SIG-M5 treated with dmso at 0.1 percent for 504 hours (cell line): Measurements from ENCODE around the gene MAGEA8.
"Not testable (repeated sequence)": the region's sequence is repeated elsewhere in the genome, so short reads cannot be mapped to it uniquely, and the experiment has no call there.

Experiments used
- DNase-seq: peaks from one replicate; lab custom pipeline; 2025; ENCODE audit not compliant: unreplicated experiment; lab: John Stamatoyannopoulos, UW

The MAGEA8 gene

DNA sequence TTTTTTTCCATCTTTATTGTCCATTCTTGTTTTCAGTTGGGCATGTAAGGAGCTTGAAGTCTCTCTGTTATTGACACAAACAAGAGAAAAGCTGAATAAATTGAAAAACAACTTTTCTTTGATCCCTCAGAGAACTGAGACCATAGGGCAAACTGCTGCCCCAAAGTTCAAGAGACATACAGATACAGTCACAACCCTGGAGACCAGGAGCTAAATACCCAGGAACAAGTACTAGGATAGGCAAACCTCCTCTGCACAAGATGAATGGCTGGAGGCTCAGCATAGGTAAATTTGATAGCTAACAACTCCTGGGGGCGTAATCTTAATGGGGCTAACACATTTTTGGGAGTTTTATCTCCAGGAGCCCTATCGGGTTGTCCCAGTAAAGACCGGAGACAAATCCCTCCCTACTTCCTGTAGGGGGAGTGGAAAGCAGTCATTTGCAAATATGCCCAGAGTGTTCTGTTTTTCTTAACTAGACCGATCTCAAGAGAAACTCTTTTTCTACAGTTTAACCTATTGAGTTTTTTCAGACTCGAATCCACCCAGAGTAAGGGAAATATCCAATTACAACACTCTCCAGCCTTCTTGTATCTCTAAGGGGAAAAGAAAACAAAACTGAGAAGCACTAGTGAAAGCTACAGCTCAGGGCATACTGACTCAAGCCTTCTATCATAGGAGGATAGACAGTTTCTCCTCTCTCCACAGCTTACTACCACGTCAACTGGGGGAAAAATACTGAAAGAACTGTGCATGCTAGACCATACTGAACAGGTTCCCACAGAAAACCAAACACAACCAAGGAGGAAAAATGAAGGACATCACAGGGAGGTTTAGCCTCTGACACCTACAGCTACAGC lies 23.1 kb downstream of the MAGEA8 start:
- DNase-seq: no peak

DNA sequence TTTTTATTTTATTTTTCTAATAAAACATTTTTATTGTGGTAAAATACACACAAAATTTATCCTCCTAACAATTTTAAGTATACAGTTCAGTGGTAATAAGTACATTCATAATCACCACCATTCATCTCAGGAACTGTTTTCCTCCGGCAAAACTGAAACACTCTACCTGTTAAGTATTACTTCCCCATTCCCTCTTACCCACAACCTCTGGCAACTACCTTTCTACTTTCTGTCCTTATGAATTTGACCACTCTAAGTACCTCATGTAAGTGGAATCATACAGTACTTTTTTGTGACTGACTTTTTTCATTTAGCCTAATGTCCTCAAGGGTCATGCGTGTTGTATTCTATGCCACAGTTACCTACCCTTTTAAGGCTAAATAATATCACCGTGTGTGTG lies 27.3 kb downstream of the MAGEA8 start:
- DNase-seq: no peak

DNA sequence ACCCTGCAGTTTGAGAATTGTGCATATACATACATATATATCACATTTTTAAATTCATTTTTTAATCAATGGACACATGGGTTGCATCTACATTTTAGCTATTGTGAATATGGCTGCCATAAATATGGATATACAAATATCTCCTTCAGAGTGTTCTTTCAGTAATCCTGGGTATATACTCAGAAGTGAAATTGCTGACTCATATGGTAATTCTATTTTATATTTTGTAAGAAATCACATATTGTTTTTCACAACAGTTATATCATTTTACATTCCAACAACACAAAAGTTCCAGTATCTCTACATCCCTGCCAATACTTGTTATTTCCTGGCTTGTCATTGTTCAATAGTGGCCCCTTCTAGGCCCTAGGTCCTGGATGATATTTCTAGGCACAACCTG lies 27.7 kb downstream of the MAGEA8 start:
- no peak for DNase-seq

DNA sequence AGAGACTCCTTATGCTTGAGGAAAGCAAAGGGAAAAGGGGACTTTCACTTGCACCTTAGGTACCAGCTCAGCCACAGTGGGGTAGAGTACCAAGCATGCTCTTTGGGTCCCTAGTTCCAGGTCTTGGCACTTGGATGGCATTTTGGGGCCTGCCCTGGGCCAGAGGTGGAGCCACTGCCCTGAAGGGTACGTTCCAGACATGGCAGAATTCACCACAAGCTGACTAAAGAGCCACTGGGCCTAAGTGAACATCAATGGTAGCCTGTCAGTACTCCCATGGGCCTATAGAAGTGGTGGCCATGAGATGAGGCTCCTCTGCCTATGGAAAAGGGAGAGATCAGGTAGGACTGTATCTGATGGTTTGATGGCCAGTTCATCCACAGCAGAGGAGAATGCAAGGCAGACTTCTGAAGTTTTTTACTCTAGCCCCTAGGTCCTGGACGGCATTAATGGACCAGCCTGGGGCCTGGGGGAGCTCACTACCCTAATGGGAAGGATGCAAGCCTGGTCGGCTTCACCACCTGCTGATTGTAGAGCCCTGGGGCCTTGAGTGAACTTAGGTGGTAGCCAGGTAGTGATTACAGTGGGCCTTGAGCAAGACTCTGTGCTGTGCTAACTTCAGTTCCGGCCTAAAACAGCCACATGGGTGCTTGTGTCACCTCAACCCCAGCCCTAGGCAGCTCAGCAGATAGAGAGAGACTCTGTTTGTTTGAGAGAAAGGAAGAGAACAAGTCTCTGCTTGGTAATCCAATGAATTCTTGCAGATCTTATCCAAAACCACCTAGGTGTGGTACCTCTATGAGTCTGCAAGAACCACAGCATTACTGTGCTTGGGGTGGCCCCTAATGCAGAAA lies 28.6 kb downstream of the MAGEA8 start:
- no peak for DNase-seq

- no peak for DNase-seq
These were observed 29.3 kb downstream of the MAGEA8 start for GRCh38 chrX:149910178-149910695.

- no peak for DNase-seq
These were observed 35.9 kb downstream of the MAGEA8 start for GRCh38 chrX:149916745-149917392.

DNA sequence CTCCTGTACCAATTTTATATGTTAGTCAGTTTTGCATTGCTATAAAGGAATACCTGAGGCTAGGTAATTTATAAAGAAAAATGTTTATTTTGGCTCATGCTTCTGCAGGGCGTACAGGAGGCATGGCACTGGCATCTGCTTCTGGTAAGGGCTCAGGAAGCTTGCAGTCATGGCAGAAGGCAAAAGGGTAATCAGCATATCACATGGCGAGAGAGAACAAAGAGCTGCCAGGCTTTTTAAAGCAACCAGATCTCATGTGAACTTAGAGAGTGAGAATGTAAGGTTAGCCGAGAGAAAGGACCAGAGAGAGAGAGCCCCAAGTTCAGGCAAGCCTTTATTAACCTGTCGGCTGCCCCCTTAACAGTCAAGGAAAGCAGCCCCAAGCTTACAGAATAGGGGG lies 42.9 kb downstream of the MAGEA8 start:
- not testable (repeated sequence) for DNase-seq

DNA sequence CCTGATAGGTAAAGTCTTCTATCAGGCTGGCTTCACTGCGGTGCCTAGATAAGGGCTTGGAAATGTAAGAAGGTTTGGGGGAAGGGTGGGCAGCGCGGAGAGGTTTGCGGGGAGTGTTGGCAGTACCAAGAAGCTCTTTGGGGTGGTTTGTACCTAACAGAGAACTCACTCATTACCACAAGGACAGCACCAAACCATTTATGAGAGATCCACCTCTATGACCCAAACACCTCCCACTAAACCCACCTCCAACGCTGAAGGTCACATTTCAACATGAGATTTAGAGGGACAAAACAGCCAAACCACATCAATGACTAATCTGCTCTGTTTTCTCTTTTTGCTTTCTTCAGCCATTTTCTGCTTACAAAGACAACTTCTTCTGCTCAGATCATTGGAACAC lies 43.5 kb downstream of the MAGEA8 start:
- DNase-seq: not testable (repeated sequence)

DNA sequence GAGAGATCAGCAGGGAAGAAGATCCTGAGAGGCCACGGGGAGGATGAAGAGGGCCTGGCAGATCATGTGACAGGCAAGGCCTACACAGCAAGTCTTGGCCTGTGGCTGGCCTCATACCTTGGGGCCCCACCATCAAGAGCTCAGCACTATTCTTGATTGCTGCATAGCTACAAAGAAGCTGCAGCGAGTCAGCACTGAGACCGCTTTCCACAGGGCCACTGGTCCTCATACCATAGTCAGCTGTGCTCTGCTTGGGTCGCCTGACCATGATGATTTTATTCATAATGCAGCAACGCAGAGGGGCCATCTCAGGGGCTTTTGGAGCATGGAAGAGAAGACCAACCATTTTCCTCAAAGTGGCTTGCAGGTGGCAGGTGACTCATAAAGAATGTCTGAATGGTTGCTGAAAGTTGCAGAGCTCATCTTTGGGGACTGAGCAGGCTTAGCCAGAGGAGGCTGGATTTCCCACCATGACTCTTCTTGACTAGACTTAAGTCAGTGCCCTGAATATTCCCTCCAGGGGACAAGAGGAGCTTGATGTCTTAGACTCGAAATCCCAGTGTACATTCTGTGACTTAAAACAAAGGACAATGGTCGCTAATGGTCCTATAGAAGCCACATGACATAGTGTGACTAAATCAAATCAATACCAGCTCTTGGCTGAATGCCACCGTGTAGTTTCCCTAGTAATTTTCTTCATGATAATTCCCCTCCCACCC lies 46.4 kb downstream of the MAGEA8 start:
- DNase-seq: not testable (repeated sequence)

DNA sequence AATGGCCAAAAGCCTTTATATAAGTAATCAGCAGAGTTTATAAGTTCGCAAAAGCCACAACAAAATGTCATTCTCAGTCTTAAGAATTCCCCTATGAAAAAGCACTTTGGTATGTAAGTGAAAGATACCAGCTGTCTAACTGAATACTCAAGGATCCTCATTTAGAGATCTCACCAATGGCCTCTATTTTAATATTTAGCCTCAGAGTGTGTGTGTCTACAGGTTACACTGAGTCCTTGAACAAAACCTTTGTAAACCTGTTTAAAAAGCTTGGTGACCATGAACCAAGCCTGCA lies 46.9 kb downstream of the MAGEA8 start:
- DNase-seq: not testable (repeated sequence)

DNA sequence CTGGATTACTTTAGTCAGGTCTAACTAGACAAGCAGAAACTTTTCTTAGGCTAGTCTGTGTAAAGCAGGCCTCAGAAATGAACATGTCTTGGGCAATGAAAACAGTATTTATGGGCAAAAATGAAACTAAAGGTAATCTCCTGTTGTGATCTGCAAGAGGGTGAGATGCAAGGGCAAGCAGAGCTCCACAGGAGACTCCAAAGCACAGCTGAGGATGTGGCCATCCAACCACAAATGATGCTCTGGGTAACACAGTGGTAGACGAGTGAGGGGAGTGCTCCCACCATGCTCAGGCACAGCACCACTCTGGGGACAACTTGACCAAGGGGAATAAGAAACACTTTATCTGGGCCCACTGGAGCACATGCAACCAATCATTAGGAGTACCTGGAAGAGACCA lies 47.7 kb downstream of the MAGEA8 start:
- not testable (repeated sequence) for DNase-seq

GRCh38 chrX:149929400-149929799 lies 48.4 kb downstream of the MAGEA8 start, which contains the start of gene HSFX4:
HSFX4 (plus strand) TSS chrX:149929573; CDS start chrX:149929645, 72 bp downstream.
- not testable (repeated sequence) for DNase-seq

DNA sequence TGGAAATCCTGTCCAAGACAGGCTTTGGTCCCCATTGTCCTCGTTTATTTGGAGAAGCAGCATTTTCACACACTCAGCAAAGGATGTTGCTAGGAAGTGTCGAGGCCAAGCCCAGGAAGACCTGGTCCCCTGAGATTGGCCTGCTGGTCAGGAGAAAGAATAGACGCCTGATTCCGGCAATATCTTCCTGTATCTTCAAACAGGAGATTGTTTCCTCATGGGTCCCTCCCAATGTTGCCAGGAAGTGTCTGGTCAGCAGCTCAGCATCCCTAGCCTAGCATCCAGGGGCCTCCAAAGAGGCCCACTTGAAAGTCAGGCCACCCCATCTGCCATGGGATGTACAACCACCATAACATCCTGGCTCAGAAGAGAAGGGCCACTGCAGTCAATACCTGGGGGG lies 50.4 kb downstream of the MAGEA8 start:
- DNase-seq: not testable (repeated sequence)

- not testable (repeated sequence) for DNase-seq
These were observed 51.2 kb downstream of the MAGEA8 start for GRCh38 chrX:149932150-149932549.

- not testable (repeated sequence) for DNase-seq
These were observed 52.0 kb downstream of the MAGEA8 start for GRCh38 chrX:149932970-149933369.

- DNase-seq: not testable (repeated sequence)
These were observed 52.6 kb downstream of the MAGEA8 start for GRCh38 chrX:149933547-149933946.
